HG03103 (cell line): ENCODE results near the gene CDYL2.
"Not testable (repeated sequence)": the region's sequence is repeated elsewhere in the genome, so short reads cannot be mapped to it uniquely, and the experiment has no call there.

Experiments
- ATAC-seq: cut with Tn5 transposase; IDR thresholded peaks from one replicate; pipeline ENCODE4 v1.9.1; 2021; ENCODE audit warnings: low read depth; ENCODE audit not compliant: unreplicated experiment

CDYL2 gene

DNA sequence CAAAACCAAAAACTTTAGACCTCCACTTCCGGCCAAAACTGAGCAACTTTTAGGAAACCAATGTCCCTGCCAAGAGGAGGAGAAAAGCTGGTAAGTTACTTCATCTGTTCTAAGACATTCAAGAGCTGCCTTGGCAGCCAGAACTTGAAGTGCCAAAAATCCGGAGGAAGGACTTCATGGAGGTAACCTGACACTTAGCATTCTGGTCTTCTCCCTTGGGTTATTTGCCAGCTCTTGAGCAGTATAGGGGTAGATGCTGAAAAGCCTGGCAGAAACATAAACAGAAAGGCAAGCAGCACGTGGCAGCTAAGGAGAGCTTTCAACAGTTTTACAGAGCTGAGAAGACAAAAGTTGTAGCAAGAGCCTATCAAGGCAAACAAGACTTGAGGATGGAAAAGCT is 53.2 kb downstream of the CDYL2 start:
- ATAC-seq = no peak

DNA sequence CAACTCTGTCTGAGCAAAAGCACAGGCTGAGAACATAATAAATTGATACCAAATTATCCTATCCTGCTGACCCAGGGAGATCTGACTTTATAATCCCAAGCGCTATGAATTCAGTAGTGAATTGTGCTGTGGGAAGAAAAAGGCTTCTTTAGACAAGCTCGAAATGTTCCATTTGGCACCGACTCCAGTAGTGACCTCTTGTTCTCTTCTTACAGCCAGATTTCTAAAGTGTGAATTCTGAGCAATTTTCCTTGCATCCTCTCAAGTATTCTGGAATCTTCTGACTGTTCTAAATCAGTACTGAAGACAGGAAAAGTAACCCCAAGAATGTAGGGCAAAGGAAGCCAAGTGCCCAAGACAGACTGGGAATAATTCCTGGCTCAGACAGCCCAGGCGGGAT is 58.2 kb downstream of the CDYL2 start:
- ATAC-seq = no peak

- no peak for ATAC-seq
Observed at GRCh38 chr16:80744856-80745255, 59.5 kb downstream of the CDYL2 start.

DNA sequence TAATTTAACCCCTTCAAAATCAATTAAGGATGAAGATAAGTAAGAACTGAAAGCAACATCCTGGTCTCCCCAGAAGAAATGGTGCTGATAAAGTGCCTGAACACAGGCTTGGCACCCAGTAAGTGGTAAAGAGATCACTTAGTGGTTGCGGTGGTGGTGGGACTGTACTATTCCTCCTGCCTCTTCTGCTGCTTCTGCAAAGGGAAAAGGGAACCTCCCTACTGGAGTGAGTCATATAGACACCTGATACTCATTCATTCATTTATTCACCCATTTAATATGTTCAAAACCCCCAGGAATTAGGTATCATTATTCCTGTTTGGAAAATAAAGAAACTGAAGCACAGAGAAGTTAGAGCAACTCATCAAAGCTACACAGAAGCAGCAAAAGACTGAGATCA is 60.6 kb downstream of the CDYL2 start:
- no peak for ATAC-seq

DNA sequence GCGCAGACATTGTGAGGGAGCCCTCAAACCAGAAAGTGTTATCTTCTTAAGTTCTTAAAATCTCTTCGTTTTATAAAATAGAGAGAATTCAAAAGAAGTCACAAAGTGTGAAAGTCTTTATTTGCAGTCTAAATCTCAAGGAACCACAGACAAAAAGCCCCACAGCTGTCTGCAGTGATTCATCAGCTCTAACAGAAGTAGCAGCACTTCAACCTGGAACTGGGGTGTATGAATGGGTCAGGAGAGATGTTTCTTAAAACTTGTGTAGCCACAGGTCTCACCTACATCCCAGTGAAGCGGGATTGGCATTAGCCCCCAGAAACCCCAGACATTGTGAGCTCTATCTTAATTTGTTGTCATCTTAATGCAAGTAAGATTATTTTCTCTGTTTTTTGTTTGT is 61.1 kb downstream of the CDYL2 start:
- no peak for ATAC-seq

DNA sequence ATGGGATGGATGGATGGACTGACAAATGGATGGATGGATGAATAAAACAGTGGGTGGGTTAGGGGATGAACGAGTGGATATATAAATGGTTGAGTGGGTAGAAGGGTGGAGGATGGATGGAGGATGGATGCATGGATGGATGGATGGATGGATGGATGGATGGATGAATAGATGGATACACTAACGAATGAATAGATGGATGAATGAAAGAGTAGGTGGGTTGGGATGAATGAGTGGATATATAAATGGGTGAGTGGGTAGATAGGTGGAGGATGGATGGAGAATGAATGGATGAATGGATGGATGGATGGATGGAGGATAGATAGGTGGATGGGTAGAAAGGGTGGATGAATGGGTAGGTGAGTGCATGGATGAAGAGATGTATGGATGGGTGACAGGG is 62.1 kb downstream of the CDYL2 start:
- ATAC-seq = no peak

DNA sequence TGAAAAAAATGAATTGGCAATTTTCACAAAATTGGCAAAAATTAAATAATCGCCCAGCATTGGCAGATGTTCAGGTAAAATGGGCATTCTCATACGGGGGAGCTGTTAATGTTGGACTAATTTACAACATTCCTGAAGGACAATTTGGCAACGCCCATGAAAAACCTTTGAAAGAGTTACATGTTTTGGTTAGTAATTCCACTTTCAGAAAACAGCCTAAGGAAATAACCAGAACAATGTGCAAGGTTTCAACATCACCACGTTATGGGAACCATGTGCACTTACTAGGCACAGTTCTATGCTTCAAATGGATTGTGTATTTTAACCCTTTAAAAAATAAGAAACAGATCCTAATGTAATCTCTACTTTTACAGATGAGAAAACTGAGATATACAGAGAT is 62.7 kb downstream of the CDYL2 start:
- no peak for ATAC-seq

GRCh38 chr16:80739523-80739922 is 64.9 kb downstream of the CDYL2 start:
- ATAC-seq = no peak

- ATAC-seq = no peak
Observed at GRCh38 chr16:80738521-80738920, 65.9 kb downstream of the CDYL2 start.

DNA sequence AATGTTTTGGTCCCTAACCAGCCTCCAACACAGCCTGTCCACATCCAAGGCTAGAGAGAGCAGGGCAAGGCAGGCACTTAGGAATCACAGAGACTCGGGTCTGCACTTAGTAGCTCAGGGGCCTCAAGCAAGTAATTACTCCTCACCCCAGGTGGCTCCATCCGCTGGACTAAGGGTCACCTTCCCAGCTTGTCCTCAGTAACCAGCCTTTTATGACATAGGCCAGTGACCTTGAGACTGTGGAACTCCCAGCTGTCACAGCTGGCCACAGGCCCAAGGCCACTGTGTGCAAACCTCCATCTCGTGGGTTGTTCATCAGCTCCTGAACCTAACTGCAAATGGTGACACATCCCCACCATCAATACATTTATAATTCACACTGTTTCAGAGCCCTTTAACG is 68.6 kb downstream of the CDYL2 start:
- ATAC-seq = no peak

DNA sequence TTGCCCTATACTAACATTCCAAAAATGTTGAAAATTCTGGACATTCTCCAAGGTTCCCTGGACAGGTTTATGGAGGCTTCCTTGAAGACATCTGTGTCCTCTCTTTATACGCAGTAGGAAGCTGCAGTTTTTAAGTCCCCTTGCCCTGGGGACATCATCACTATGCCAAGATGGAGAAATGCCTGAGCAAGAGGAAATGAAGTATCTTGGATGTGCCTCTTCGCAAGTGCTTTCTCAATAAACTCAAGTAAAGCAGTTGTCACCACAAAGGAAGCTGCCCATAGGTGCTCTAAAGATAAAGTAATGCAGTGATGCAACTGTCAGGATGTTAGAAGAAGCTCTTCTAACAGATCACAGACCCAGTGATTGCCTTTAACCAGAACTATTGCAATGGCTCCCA is 71.0 kb downstream of the CDYL2 start:
- no peak for ATAC-seq

DNA sequence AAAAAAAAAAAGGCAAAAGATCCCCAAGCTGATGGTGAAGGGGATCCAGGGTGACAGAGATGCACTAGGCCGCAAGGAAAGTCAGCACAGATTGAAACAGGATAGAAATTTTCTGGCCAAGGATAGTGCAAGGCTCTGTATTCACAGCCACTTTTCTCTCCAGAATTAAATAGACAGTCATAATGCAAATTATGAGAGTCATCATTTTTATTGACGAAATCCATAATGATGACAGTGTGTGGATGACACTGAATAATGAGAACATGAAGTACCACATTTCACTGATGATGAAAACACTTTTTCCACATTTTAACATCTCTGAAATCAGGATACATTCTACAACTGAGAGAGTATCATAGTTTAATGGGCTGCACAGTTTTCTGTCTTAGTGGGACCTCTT is 72.5 kb downstream of the CDYL2 start:
- no peak for ATAC-seq

DNA sequence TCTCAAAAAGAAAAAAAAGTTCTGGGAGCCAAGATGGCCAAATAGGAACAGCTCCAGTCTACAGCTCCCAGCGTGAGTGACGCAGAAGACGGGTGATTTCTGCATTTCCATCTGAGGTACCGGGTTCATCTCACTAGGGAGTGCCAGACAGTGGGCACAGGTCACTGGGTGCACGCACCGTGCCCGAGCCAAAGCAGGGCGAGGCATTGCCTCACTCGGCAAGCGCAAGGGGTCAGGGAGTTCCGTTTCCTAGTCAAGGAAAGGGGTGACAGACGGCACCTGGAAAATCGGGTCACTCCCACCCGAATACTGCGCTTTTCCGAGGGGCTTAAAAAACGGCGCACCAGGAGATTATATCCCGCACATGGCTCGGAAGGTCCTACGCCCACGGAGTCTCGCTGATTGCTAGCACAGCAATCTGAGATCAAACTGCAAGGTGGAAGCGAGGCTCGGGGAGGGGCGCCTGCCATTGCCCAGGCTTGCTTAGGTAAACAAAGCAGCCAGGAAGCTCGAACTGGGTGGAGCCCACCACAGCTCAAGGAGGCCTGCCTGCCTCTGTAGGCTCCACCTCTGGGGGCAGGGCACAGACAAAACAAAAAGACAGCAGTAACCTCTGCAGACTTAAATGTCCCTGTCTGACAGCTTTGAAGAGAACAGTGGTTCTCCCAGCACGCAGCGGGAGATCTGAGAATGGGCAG is 77.2 kb downstream of the CDYL2 start:
- ATAC-seq = not testable (repeated sequence)

GRCh38 chr16:80725566-80726162 is 78.7 kb downstream of the CDYL2 start:
- no peak for ATAC-seq

- ATAC-seq = no peak
Observed at GRCh38 chr16:80723981-80724380, 80.4 kb downstream of the CDYL2 start.

DNA sequence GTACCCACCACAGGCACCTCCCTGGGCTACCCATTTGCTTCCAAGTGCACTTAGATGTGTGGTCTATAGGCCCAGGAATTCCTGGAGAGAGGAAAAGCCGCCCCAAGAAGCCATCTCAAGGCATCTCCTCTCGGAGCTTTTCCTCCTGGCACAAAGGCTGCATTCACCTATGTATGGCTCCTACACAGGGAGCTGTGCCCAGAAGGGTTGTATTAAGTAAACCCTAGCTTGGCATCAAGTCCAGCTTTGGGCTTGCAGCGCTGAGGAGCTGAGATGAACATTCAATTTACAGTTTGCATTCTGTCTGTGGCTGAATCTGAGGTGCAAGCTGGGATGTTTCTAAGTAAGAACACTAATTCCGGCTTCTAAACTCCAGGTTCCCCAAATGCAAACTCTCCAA is 81.3 kb downstream of the CDYL2 start:
- ATAC-seq = no peak

GRCh38 chr16:80720804-80721371 is 83.5 kb downstream of the CDYL2 start:
- no peak for ATAC-seq

- peak; percentile 44 for ATAC-seq
Observed at GRCh38 chr16:80719573-80719972, 84.8 kb downstream of the CDYL2 start.

GRCh38 chr16:80718480-80719220 is 85.7 kb downstream of the CDYL2 start:
- no peak for ATAC-seq

GRCh38 chr16:80717611-80718010 is 86.8 kb downstream of the CDYL2 start:
- no peak for ATAC-seq

GRCh38 chr16:80716564-80717139 is 87.7 kb downstream of the CDYL2 start:
- no peak for ATAC-seq
